Measurements from ENCODE around the gene FTO. TPM values are rescaled to one million over a fixed set of nuclear protein-coding genes. Genes with fewer than 3 reads are reported as not detected.

Gene FTO
- total and polyA plus RNA-seq, 9 donors: 45.0 to 71.1 (median 55.6) TPM

- H3K27ac ChIP-seq (ENCODE audit: low read length): peak overlapping the region; percentile 52
- WGBS (ENCODE audit: insufficient coverage): 8% methylated on average over 18 of the region's 25 CpGs
- H3K9me3 ChIP-seq (replicated peaks; ENCODE audit: control insufficient read depth, low read depth, low read length): peaks cover 4% of the 10 kb centered on the region
- no peaks in the 10 kb centered on the region for H3K36me3 ChIP-seq (ENCODE audit: control insufficient read depth, insufficient read depth, low read length)
- peak overlapping the region; percentile 18 for H3K4me3 ChIP-seq (ENCODE audit: low read length)
- peaks cover 4% of the 10 kb centered on the region for H3K27me3 ChIP-seq (ENCODE audit: control insufficient read depth, insufficient read depth, low read length)
- peaks cover 15% of the 10 kb centered on the region for H3K4me1 ChIP-seq (ENCODE audit: control insufficient read depth, insufficient read depth, low read length)
- DNase-seq: peak; percentile 91
These were observed 489.8 kb downstream of the FTO start for GRCh38 chr16:54193665-54194333.

GRCh38 chr16:54194334-54194743, 490.4 kb downstream of the FTO start:
- Histone ChIP-seq H3K36me3 (ENCODE audit: control insufficient read depth, insufficient read depth, low read length) (no peaks in the 10 kb centered on the region), H3K9me3 (replicated peaks; ENCODE audit: control insufficient read depth, low read depth, low read length) (peaks cover 4% of the 10 kb centered on the region), H3K4me3 (ENCODE audit: low read length) (peak overlapping the region; percentile 18), H3K27ac (ENCODE audit: low read length) (peak overlapping the region; percentile 52), H3K27me3 (ENCODE audit: control insufficient read depth, insufficient read depth, low read length) (peaks cover 6% of the 10 kb centered on the region), H3K4me1 (ENCODE audit: control insufficient read depth, insufficient read depth, low read length) (peaks cover 15% of the 10 kb centered on the region)
- WGBS (ENCODE audit: insufficient coverage): 16% methylated on average over 23 of the region's 24 CpGs
- peak; percentile 85 for DNase-seq

GRCh38 chr16:54197758-54198157, 493.8 kb downstream of the FTO start:
- Histone ChIP-seq H3K4me1 (ENCODE audit: control insufficient read depth, insufficient read depth, low read length) (peaks cover 18% of the 10 kb centered on the region), H3K4me3 (ENCODE audit: low read length) (no peak overlapping the region), H3K27me3 (ENCODE audit: control insufficient read depth, insufficient read depth, low read length) (peaks cover 13% of the 10 kb centered on the region), H3K27ac (ENCODE audit: low read length) (no peak overlapping the region), H3K36me3 (ENCODE audit: control insufficient read depth, insufficient read depth, low read length) (no peaks in the 10 kb centered on the region), H3K9me3 (replicated peaks; ENCODE audit: control insufficient read depth, low read depth, low read length) (no peaks in the 10 kb centered on the region)
- no peak for DNase-seq
- WGBS (ENCODE audit: insufficient coverage): 60% methylated on average over 3 of the region's 5 CpGs

- H3K9me3 ChIP-seq (replicated peaks; ENCODE audit: control insufficient read depth, low read depth, low read length): no peaks in the 10 kb centered on the region
- peaks cover 5% of the 10 kb centered on the region for H3K4me1 ChIP-seq (ENCODE audit: control insufficient read depth, insufficient read depth, low read length)
- peaks cover 15% of the 10 kb centered on the region for H3K27me3 ChIP-seq (ENCODE audit: control insufficient read depth, insufficient read depth, low read length)
- 42% methylated on average over 15 of the region's 19 CpGs for WGBS (ENCODE audit: insufficient coverage)
- H3K4me3 ChIP-seq (ENCODE audit: low read length): no peak overlapping the region
- no peak for DNase-seq
- no peaks in the 10 kb centered on the region for H3K36me3 ChIP-seq (ENCODE audit: control insufficient read depth, insufficient read depth, low read length)
- no peak overlapping the region for H3K27ac ChIP-seq (ENCODE audit: low read length)
These were observed 495.7 kb downstream of the FTO start for GRCh38 chr16:54199487-54200160.

- 96% methylated on average over 3 of the region's 3 CpGs for WGBS (ENCODE audit: insufficient coverage)
- Histone ChIP-seq H3K36me3 (ENCODE audit: control insufficient read depth, insufficient read depth, low read length) (no peaks in the 10 kb centered on the region), H3K4me3 (ENCODE audit: low read length) (no peak overlapping the region), H3K27me3 (ENCODE audit: control insufficient read depth, insufficient read depth, low read length) (peaks cover 15% of the 10 kb centered on the region), H3K27ac (ENCODE audit: low read length) (no peak overlapping the region), H3K9me3 (replicated peaks; ENCODE audit: control insufficient read depth, low read depth, low read length) (no peaks in the 10 kb centered on the region), H3K4me1 (ENCODE audit: control insufficient read depth, insufficient read depth, low read length) (peaks cover 3% of the 10 kb centered on the region)
- no peak for DNase-seq
These were observed 496.2 kb downstream of the FTO start for GRCh38 chr16:54200161-54200534.

GRCh38 chr16:54200720-54201119, 496.8 kb downstream of the FTO start:
- no peak overlapping the region for H3K4me3 ChIP-seq (ENCODE audit: low read length)
- no CpG with 5 or more reads among the region's 1 CpG for WGBS (ENCODE audit: insufficient coverage)
- H3K9me3 ChIP-seq (replicated peaks; ENCODE audit: control insufficient read depth, low read depth, low read length): no peaks in the 10 kb centered on the region
- H3K27ac ChIP-seq (ENCODE audit: low read length): no peak overlapping the region
- H3K36me3 ChIP-seq (ENCODE audit: control insufficient read depth, insufficient read depth, low read length): no peaks in the 10 kb centered on the region
- peaks cover 3% of the 10 kb centered on the region for H3K4me1 ChIP-seq (ENCODE audit: control insufficient read depth, insufficient read depth, low read length)
- no peak for DNase-seq
- H3K27me3 ChIP-seq (ENCODE audit: control insufficient read depth, insufficient read depth, low read length): peaks cover 15% of the 10 kb centered on the region

- H3K9me3 ChIP-seq (replicated peaks; ENCODE audit: control insufficient read depth, low read depth, low read length): no peaks in the 10 kb centered on the region
These were observed 497.2 kb downstream of the FTO start for GRCh38 chr16:54201200-54201599.

More at GRCh38 chr16:54201200-54201599, 497.2 kb downstream of the FTO start:
- peaks cover 15% of the 10 kb centered on the region for H3K27me3 ChIP-seq (ENCODE audit: control insufficient read depth, insufficient read depth, low read length)
- H3K27ac ChIP-seq (ENCODE audit: low read length): no peak overlapping the region
- no peak for DNase-seq
- H3K4me3 ChIP-seq (ENCODE audit: low read length): no peak overlapping the region
- no peaks in the 10 kb centered on the region for H3K36me3 ChIP-seq (ENCODE audit: control insufficient read depth, insufficient read depth, low read length)
- H3K4me1 ChIP-seq (ENCODE audit: control insufficient read depth, insufficient read depth, low read length): peaks cover 3% of the 10 kb centered on the region
- 83% methylated on average over 1 of the region's 4 CpGs for WGBS (ENCODE audit: insufficient coverage)

Other genes with a start within 250 kb of the FTO start
- gene AKTIP, start 200.9 kb upstream of the FTO start, total RNA-seq: 40.0 TPM
- gene AKTIP, start 200.9 kb upstream of the FTO start, polyA plus RNA-seq (ENCODE audit: insufficient read depth in 1 of 8, insufficient read length in 8 of 8, low replicate concordance in 1 of 8): 10 to 100 TPM; 30.8 to 49.9 (median 35.2) TPM
- 9.1 TPM for gene RPGRIP1L, start 297 bp upstream of the FTO start, total RNA-seq
- 10 to 100 TPM in 1 of 8 donors, 1 to 10 TPM in 7; 5.3 to 10.0 (median 7.7) TPM for gene RPGRIP1L, start 297 bp upstream of the FTO start, polyA plus RNA-seq (ENCODE audit: insufficient read depth in 1 of 8, insufficient read length in 8 of 8, low replicate concordance in 1 of 8)

Data from muscle of leg (tissue), 11 donors.